Right lobe of liver (tissue), 4 donors: ENCODE results near the gene ZFP36L1.

ENCODE experiments used
- CTCF ChIP-seq, 4 donors: fragments of 200-600 bp in 3 of 4; fragments of 450-650 bp in 1 of 4; IDR thresholded peaks; one replicate each; pipeline versions ENCODE4 v1.5.1 to v1.8.0; 2016 to 2022; ENCODE audit warnings: antibody characterized with exemption in 4 of 4, mild to moderate bottlenecking in 2 of 4
- POLR2A ChIP-seq: fragments of 450-650 bp; IDR thresholded peaks from one replicate; pipeline ENCODE4 v1.6.1; 2017; ENCODE audit warnings: antibody characterized with exemption, mild to moderate bottlenecking
- donor health status: DM: no; HTN: no; CAD: no.
- donor health status: DM: no; HTN: no; CAD: no.
- donor health status: DM: no; HTN: yes; CAD: no.

- no peak for TF ChIP-seq CTCF (IDR thresholded peaks at IDR 0.05)
- no peak for TF ChIP-seq POLR2A
Observed at GRCh38 chr14:68836082-68836481, 43.2 kb upstream of the ZFP36L1 start.
